Measurements from ENCODE around the gene CHRNB1.

GRCh38 chr17:7497228-7497627, 52.4 kb downstream of the CHRNB1 start:
- TF ChIP-seq POLR2A (IDR thresholded peaks at IDR 0.05) (no peak), CTCF (IDR thresholded peaks at IDR 0.05) (no peak)
